Neuronal stem cell (in vitro differentiated cells): ENCODE data around the gene CIBAR2.

Experiments
- DNase-seq: peaks from one replicate; pipeline ENCODE4 v3.0.0-alpha.2; 2013; ENCODE audit warnings: low spot score
- H2AFZ ChIP-seq: one replicate; pipeline ENCODE4 v1.6.1; 2013; ENCODE audit warnings: mild to moderate bottlenecking, low read length, inconsistent platforms
- H2AK5ac ChIP-seq: 2 replicates; pipeline ENCODE4 v1.6.1; 2013; ENCODE audit warnings: low read depth, mild to moderate bottlenecking, inconsistent platforms, low read length, moderate library complexity, mixed read lengths
- H2BK120ac ChIP-seq: 2 replicates; pipeline ENCODE4 v1.6.1; 2013; ENCODE audit warnings: low read depth, mild to moderate bottlenecking, inconsistent platforms, low read length, moderate library complexity, mixed read lengths
- H2BK12ac ChIP-seq: one replicate; pipeline ENCODE4 v1.6.1; 2013; ENCODE audit warnings: low read length, inconsistent platforms
- H2BK15ac ChIP-seq: 2 replicates; pipeline ENCODE4 v1.6.1; 2013; ENCODE audit warnings: mild to moderate bottlenecking, low read length, inconsistent platforms, mixed read lengths
- H2BK5ac ChIP-seq: one replicate; pipeline ENCODE4 v1.6.1; 2013; ENCODE audit warnings: inconsistent platforms, mild to moderate bottlenecking, low read length, moderate library complexity
- H3K14ac ChIP-seq: one replicate; pipeline ENCODE4 v1.6.1; 2013; ENCODE audit warnings: low read length, inconsistent platforms
- H3K18ac ChIP-seq: 2 replicates; pipeline ENCODE4 v1.6.1; 2013; ENCODE audit warnings: low read length, inconsistent platforms
- H3K23ac ChIP-seq: 2 replicates; pipeline ENCODE4 v1.6.1; 2013; ENCODE audit warnings: low read depth, mild to moderate bottlenecking, mixed read lengths, low read length, inconsistent platforms; ENCODE audit not compliant: poor library complexity
- H3K27ac ChIP-seq: replicated peaks from 3 replicates; pipeline ENCODE4 v1.5.1; 2013; ENCODE audit warnings: low read length, inconsistent platforms
- H3K27me3 ChIP-seq, 3 experiments: 2 replicates each; pipeline ENCODE4 v1.6.1; 2013; ENCODE audit warnings: low read length in 3 of 3, mild to moderate bottlenecking in 2 of 3, inconsistent platforms in 1 of 3, low read depth in 1 of 3, mixed read lengths in 1 of 3, moderate library complexity in 1 of 3; ENCODE audit not compliant: control insufficient read depth in 3 of 3, insufficient read depth in 3 of 3
- H3K36me3 ChIP-seq, 2 donors: replicated peaks in 1 of 2; 2 replicates each; pipeline ENCODE4 v1.6.1; 2013; ENCODE audit warnings: low read length in 2 of 2; ENCODE audit not compliant: control insufficient read depth in 2 of 2, insufficient read depth in 2 of 2
- H3K4ac ChIP-seq: 2 replicates; pipeline ENCODE4 v1.6.1; 2013; ENCODE audit warnings: inconsistent platforms, mild to moderate bottlenecking, low read length, moderate library complexity
- H3K4me1 ChIP-seq, 2 donors: 1 replicate in 1 of 2; 2 replicates in 1 of 2; pipeline ENCODE4 v1.6.1; 2013; ENCODE audit warnings: low read length in 2 of 2, low read depth in 1 of 2; ENCODE audit not compliant: control insufficient read depth in 2 of 2, insufficient read depth in 1 of 2
- H3K4me2 ChIP-seq: one replicate; pipeline ENCODE4 v1.6.1; 2013; ENCODE audit warnings: mild to moderate bottlenecking, low read length, inconsistent platforms; ENCODE audit not compliant: insufficient read depth, poor library complexity, severe bottlenecking
- H3K4me3 ChIP-seq, 2 donors: 2 replicates each; pipeline ENCODE4 v1.5.1; 2013; ENCODE audit warnings: low read length in 2 of 2, mild to moderate bottlenecking in 2 of 2, inconsistent platforms in 1 of 2, moderate library complexity in 1 of 2
- H3K79me1 ChIP-seq: one replicate; pipeline ENCODE4 v1.6.1; 2013; ENCODE audit warnings: low read depth, mild to moderate bottlenecking, inconsistent platforms, low read length, moderate library complexity
- H3K9ac ChIP-seq: one replicate; pipeline ENCODE4 v1.6.1; 2013; ENCODE audit warnings: mild to moderate bottlenecking, low read depth, low read length, inconsistent platforms; ENCODE audit not compliant: poor library complexity
- H3K9me3 ChIP-seq, 2 donors: replicated peaks in 1 of 2; 2 replicates each; pipeline versions ENCODE3 to v1.6.1; 2013; ENCODE audit warnings: low read length in 2 of 2, mild to moderate bottlenecking in 2 of 2, inconsistent platforms in 1 of 2, low read depth in 1 of 2, mixed read lengths in 1 of 2, moderate library complexity in 1 of 2; ENCODE audit not compliant: control insufficient read depth in 2 of 2, insufficient read depth in 1 of 2
- H4K8ac ChIP-seq: one replicate; pipeline ENCODE4 v1.6.1; 2013; ENCODE audit warnings: low read depth, mild to moderate bottlenecking, inconsistent platforms, low read length, moderate library complexity
- H4K91ac ChIP-seq: one replicate; pipeline ENCODE4 v1.6.1; 2013; ENCODE audit warnings: low read length, low read depth, mild to moderate bottlenecking, inconsistent platforms; ENCODE audit not compliant: poor library complexity
- WGBS, 2 donors: extraction: QIAGEN DNeasy Blood & Tissue Kit; methylation state at CpG; one replicate each; pipeline ENCODE4 v1.1.7; 2013; ENCODE audit warnings: missing lambda C conversion rate in 2 of 2, mixed read lengths in 1 of 2; ENCODE audit not compliant: insufficient read length in 2 of 2, insufficient replicate concordance in 1 of 2; ENCODE audit errors: extremely low coverage in 2 of 2; 5-methylcytosine and 5-hydroxymethylcytosine counted together

Gene CIBAR2

DNA sequence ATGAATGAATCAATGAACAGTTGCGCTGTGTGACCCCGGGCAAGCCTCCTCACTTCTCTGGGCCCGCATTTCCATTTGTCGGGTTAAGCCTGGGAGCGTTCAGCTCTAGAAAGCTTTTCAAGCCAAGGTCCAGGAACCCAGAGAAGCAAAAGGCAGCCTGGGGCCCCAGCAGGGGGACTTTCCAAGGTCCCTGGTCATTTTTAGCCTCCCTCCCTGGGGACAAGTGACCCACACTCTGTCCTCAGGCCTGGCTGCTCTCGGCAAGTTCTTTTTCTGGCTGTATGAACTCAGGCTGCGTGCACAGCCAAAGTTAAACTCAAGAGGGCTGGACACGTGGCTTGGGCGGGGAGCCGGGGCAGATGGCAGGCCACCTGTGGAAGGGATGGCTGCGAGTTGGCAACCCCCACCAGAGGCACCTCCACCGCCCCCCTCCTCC lies 41.4 kb upstream of the CIBAR2 start:
- H2BK120ac ChIP-seq, result no peak overlapping the region
- no CpG with 5 or more reads among the region's 12 CpGs for WGBS, 2 donors

DNA sequence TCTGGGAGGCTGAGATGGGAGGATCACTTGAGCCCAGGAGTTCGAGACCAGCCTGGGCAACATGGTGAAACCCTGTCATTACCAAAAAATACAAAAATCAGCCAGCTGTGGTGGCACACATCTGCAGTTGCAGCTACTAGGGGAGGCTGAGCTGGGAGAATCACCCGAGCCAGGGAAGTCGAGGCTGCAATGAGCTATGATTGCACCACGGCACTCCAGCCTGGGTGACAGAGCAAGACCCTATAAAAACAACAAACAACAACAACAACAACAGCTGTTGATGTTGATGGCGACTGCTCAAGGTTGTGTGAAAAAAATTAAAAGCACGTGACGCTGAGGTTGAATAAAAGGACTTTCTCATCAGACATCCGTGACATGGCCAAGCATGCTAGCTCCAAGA lies 40.8 kb upstream of the CIBAR2 start:
- H3K18ac ChIP-seq, result no peak overlapping the region
- no peak overlapping the region for H3K14ac ChIP-seq
- H3K36me3 ChIP-seq, result no peaks in the 10 kb centered on the region
- H3K27me3 ChIP-seq, result peaks cover 0 to 30% (median 0%) of the 10 kb centered on the region in 3 experiments
- no CpG with 5 or more reads among the region's 8 CpGs for WGBS, 2 donors
- H3K27ac ChIP-seq, result no peak overlapping the region
- H3K79me1 ChIP-seq, result no peaks in the 10 kb centered on the region
- H3K4me2 ChIP-seq, result no peak overlapping the region
- H2BK5ac ChIP-seq, result no peak overlapping the region
- no peak overlapping the region for H2BK15ac ChIP-seq
- no peak overlapping the region for H4K8ac ChIP-seq
- H2AFZ ChIP-seq, result no peak overlapping the region
- H3K23ac ChIP-seq, result no peak overlapping the region
- no peak overlapping the region for H3K4me3 ChIP-seq
- H3K4ac ChIP-seq, result no peak overlapping the region
- no peak overlapping the region for H2BK120ac ChIP-seq
- peaks cover 3 to 25% of the 10 kb centered on the region in 2 donors for H3K4me1 ChIP-seq
- no peak for DNase-seq
- no peak overlapping the region for H2AK5ac ChIP-seq
- H3K9ac ChIP-seq, result no peak overlapping the region
- no peak overlapping the region for H4K91ac ChIP-seq
- no peak overlapping the region for H2BK12ac ChIP-seq
- no peaks in the 10 kb centered on the region for H3K9me3 ChIP-seq

More for the DNA sequence above, 41.4 kb upstream of the CIBAR2 start:
- no peak overlapping the region for H3K4me3 ChIP-seq
- H3K4me2 ChIP-seq, result no peak overlapping the region
- H3K4ac ChIP-seq, result no peak overlapping the region
- H2AK5ac ChIP-seq, result no peak overlapping the region
- peaks cover 6 to 32% of the 10 kb centered on the region in 2 donors for H3K4me1 ChIP-seq
- H3K18ac ChIP-seq, result peak overlapping the region; percentile 7
- no peak for DNase-seq
- H3K14ac ChIP-seq, result no peak overlapping the region
- H4K8ac ChIP-seq, result no peak overlapping the region
- peak overlapping the region; percentile 43 for H2BK12ac ChIP-seq
- H4K91ac ChIP-seq, result no peak overlapping the region
- no peak overlapping the region for H3K9ac ChIP-seq
- no peaks in the 10 kb centered on the region for H3K9me3 ChIP-seq
- H3K36me3 ChIP-seq, result no peaks in the 10 kb centered on the region
- peak overlapping the region; percentile 77 for H2BK15ac ChIP-seq
- no peak overlapping the region for H3K23ac ChIP-seq
- H2AFZ ChIP-seq, result no peak overlapping the region
- no peak overlapping the region for H3K27ac ChIP-seq
- H2BK5ac ChIP-seq, result no peak overlapping the region
- peaks cover 0 to 28% (median 0%) of the 10 kb centered on the region in 3 experiments for H3K27me3 ChIP-seq
- H3K79me1 ChIP-seq, result no peaks in the 10 kb centered on the region

DNA sequence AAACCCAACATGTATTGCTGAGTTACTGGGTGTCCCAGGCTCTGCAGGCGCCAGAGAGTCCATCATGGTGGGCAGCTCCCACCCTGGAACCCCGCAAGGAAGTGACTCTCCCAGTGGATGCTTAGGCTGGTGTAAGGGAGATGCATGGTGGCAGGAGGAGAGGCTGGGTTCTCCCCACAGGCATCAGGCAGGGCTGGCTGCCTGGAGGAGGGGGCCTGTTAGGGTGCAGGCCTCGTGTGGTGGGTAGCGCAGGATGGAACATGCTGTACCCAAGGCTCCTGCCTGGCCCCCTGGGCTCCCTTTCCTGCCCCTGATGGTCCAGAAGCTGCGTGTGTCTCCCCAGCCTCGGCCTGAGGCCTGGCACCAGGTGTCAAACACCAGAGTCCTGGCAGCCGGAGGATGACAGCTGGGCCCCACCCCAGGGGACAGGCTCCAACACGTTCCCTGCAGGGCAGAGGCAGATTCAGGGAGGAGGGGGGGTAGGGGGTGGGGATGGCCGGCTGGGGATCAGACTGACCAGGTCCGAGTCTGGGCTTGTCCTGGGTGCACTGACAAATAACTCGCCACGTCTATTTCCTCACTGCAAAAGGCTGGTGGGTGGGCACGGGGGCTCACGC lies 40.2 kb upstream of the CIBAR2 start:
- H3K27ac ChIP-seq, result no peak overlapping the region
- no peak overlapping the region for H4K8ac ChIP-seq
- H3K9ac ChIP-seq, result peak overlapping the region; percentile 17
- H2BK120ac ChIP-seq, result no peak overlapping the region
- WGBS, 2 donors, result no CpG with 5 or more reads among the region's 14 CpGs
- peak overlapping the region; percentile 93 for H2BK12ac ChIP-seq
- H3K4me3 ChIP-seq, result no peak overlapping the region
- H3K9me3 ChIP-seq, result no peaks in the 10 kb centered on the region
- no peaks in the 10 kb centered on the region for H3K36me3 ChIP-seq
- H4K91ac ChIP-seq, result no peak overlapping the region
- no peak overlapping the region for H3K4me2 ChIP-seq
- peak overlapping the region; percentile 84 for H2BK15ac ChIP-seq
- peak overlapping the region; percentile 82 for H3K23ac ChIP-seq
- no peak overlapping the region for H3K14ac ChIP-seq
- H2AFZ ChIP-seq, result no peak overlapping the region
- no peaks in the 10 kb centered on the region for H3K79me1 ChIP-seq
- peak overlapping the region; percentile 88 for H2AK5ac ChIP-seq
- H3K27me3 ChIP-seq, result peaks cover 0 to 31% (median 0%) of the 10 kb centered on the region in 3 experiments
- H3K4me1 ChIP-seq, result peaks cover 0 to 22% of the 10 kb centered on the region in 2 donors
- DNase-seq, result no peak
- H3K4ac ChIP-seq, result peak overlapping the region; percentile 86
- peak overlapping the region; percentile 0 for H2BK5ac ChIP-seq
- peak overlapping the region; percentile 83 for H3K18ac ChIP-seq

DNA sequence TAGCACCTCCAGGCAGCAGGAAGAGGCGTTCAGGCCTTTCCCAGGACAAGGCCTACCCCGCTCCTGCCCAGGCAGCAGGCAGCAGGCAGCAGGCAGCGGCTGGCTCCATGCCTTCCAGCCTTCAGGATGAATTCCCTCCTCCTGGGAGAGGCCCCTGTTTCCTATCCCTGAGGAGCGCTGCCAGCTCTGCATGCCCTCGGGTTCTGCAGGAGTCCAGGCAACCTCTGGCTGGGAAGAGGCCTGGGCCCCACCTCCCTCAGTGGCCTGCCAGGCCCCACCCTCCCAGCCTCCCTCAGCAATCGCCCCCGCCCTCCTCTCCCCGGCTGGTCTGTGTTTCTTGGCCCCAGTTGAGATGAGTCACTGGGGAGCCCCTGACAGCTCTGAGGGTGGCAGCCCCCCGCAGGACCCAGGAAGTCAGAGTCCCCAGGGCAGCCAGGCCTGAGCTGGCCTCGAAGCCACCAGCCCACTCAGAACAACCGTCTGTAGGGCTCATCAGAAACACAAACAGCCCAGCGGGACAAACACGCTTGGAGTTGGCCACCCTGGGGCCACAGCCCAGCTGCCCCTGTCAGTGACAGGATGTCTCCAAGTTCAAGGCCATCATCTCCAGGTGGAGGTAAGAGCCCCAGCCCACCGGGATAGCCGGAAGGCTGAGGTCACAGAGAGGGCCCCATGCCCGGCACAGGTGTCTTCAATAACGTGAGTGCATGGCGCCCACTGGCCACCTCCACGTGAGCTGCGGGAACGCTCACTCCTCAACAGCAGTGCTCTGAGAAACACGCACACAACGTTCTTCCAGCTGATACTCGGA lies 39.5 kb upstream of the CIBAR2 start:
- Histone ChIP-seq H3K4me2 (no peak overlapping the region), H3K79me1 (no peaks in the 10 kb centered on the region), H3K27me3 (peaks cover 0 to 28% (median 0%) of the 10 kb centered on the region in 3 experiments), H3K4me1 (peaks cover 0 to 27% of the 10 kb centered on the region in 2 donors), H3K23ac (peak overlapping the region; percentile 82), H2AK5ac (peak overlapping the region; percentile 88), H3K4ac (peak overlapping the region; percentile 86), H2BK12ac (peak overlapping the region; percentile 86), H3K18ac (peak overlapping the region; percentile 92), H3K14ac (no peak overlapping the region), H3K27ac (no peak overlapping the region), H4K91ac (no peak overlapping the region), H2BK15ac (peak overlapping the region; percentile 91), H2BK120ac (no peak overlapping the region), H2BK5ac (peak overlapping the region; percentile 0), H4K8ac (no peak overlapping the region), H3K36me3 (no peaks in the 10 kb centered on the region), H3K4me3 (no peak overlapping the region), H3K9me3 (no peaks in the 10 kb centered on the region), H3K9ac (peak overlapping the region; percentile 73), H2AFZ (peak overlapping the region; percentile 37)
- no CpG with 5 or more reads among the region's 24 CpGs for WGBS, 2 donors
- no peak for DNase-seq
